Upper lobe of left lung (tissue), 4 donors: ENCODE data around the gene CYP2R1.

Experiments
- CTCF ChIP-seq, 6 experiments: fragments of 450-650 bp in 4 of 6; fragments of 200-600 bp in 2 of 6; sonication (generic) in 2 of 6; IDR thresholded peaks; one replicate each; pipeline ENCODE4 v1.5.1; 2016 to 2019; ENCODE audit warnings: antibody characterized with exemption in 6 of 6
- EP300 ChIP-seq, 4 donors: sonication (generic); formaldehyde crosslinking; IDR thresholded peaks; one replicate each; pipeline ENCODE4 v1.5.1; 2017; ENCODE audit warnings: antibody characterized with exemption in 4 of 4, control low read depth in 2 of 4

DNA sequence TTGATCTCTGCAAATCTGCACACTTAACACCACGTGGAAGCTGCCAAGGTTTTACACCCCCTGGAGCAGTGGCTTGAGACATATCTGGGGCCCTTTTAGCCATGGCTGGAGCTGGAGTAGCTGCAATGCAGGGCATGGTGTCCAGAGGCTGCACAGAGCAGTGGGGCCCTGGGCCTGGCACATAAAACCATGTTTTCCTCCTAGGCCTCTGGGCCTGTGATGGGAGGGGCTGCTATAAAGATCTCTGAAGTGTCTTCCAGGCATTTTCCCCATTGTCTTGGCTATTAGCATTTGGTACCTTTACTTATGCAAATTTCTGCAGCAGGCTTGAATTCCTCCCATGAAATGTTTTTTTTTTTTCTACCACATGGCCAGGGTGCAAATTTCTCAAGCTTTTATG is 46.9 kb upstream of the CYP2R1 start:
- no peak for TF ChIP-seq CTCF (IDR thresholded peaks at IDR 0.05)
- no peak for TF ChIP-seq EP300 (IDR thresholded peaks at IDR 0.05)
